AML-193 (cell line): ENCODE measurements around the gene PPP3CA.
"Not testable (repeated sequence)": the region's sequence is repeated elsewhere in the genome, so short reads cannot be mapped to it uniquely, and the experiment has no call there.

Experiments
- DNase-seq, 2 experiments: peaks; one replicate each; lab custom pipeline; 2025; lab: John Stamatoyannopoulos, UW

The PPP3CA gene

DNA sequence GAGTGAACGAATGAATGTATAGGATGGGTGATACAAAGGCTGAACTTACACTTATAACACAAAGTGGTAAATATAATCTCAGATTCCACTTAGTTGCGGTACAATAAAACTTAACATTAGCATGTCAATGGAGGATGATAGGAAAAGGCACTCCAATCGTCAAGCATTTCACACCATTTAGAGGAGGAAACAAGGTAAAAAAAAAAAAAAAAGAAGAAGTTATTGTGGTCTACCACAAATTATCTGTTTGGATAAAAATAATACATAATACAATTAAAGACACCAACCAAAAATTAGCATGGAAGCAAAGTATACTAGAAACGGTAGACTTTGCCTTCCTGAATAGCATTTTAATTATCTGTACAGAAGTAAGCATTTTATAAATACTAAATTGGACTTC, 205.5 kb downstream of the PPP3CA start:
- DNase-seq: no peak

- no peak for DNase-seq
These were observed 206.1 kb downstream of the PPP3CA start for GRCh38 chr4:101141230-101141629.

DNA sequence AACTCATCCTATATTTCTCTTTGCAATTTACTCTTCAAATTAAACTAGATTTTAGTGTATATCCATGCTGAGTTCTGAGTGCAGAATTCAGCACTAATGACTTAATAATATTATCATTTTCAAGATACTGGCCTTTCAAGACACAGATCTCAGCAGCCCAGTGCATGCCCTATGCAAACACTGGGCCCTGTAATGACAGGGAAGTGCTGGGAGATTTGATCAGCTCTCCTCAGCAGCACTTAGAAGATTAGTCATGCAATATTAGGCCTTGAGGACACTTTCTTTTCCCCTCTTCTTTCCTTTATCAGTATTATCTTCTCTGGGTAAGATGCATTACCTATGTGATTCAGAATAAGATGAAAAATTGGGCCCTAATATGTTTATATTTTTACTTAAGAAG, 207.1 kb downstream of the PPP3CA start:
- no peak for DNase-seq

DNA sequence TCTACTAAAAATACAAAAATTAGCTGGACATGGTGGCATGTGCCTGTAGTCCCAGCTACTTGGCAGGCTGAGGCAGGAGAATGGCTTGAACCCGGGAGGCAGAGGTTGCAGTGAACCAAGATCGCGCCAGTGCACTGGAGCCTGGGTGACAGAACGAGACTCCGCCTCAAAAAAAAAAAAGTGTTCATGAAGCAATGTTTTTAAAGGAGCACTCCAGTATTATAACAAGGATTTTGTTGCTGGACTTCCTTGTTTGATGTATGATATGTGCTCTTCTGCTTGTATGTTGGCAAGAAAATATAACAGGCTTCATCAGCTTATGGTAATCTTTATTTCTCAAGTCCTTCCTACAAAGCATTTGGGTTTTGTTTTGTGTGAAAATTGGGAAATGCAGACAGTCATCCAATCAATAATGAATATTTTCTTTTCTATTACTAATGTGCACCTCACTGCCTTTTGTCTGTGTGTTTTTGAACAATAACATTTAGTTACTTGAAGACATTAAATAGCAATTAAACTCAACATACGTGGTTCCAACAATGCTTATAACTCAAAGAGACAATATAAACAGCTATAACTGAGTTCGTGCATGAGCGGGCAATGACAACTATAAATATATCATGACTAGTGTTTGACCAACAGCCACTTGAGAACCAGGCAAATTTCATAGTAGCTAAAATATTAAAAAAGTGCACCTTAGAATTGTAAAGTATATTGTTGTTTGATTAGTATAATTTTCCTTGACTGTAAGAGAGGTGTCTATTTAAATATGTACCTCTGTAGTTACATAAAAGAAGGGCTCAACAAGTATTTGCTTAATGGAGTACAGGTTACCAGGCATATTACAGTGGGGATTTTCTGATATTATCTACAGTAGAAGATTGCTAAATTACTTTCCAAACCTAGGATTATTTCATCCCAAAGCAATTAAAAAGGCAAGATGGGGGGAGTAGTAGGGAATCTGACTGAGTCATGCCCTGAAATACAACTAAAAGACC, 210.7 kb downstream of the PPP3CA start:
- no peak for DNase-seq

- no peak for DNase-seq
These were observed 211.8 kb downstream of the PPP3CA start for GRCh38 chr4:101135371-101136010.

GRCh38 chr4:101131058-101131457, 216.3 kb downstream of the PPP3CA start:
- DNase-seq: not testable (repeated sequence)

- not testable (repeated sequence) for DNase-seq
These were observed 218.4 kb downstream of the PPP3CA start for GRCh38 chr4:101128898-101129297.

- DNase-seq: no peak
These were observed 218.9 kb downstream of the PPP3CA start for GRCh38 chr4:101128473-101128872.

DNA sequence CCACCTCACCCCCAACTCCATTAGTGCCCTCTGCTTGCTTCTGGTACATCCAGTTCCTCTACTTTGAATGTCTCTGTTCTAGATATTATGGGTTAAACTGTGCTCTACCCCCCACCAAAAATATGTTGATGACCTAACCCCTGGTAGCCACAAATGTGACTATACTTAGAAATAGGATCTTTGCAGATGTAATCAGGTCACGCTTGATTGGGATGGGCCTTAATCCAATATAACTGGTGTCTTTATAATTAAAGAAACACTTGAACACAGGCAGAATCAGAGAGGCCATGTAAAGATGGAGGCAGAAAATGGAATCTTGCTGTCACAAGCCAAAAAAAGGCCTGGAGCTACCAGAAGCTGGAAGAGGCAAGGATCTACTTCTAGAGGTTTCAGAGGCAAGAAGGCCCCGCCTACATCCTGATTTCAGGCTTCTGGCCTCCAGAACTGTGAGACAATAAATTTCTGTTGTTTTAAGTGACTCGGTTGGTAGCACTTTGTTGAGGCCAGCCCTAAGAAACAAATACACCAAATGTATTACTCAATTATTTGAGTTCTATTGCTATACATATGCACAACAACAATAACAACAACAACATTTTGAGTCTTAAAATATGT, 220.0 kb downstream of the PPP3CA start:
- DNase-seq: no peak

DNA sequence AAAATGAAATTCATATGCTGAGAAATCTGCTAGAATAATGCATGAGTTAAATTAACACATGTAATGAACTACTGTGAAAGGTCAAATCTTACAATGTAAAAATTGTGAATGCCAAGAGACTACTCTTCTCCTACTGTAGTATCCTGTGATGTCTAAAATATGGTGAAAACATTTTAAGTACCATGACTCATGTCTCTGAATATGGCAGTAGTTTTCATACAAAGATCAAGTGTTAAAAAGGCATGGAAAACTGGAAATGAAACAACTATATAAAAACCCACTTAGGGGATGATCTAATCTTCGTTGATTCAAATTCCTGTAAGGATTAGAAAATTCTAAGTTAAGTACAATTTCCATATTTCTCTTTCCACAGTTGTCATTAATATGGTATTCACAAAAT, 221.3 kb downstream of the PPP3CA start:
- DNase-seq: no peak

- DNase-seq: no peak
These were observed 222.0 kb downstream of the PPP3CA start for GRCh38 chr4:101125045-101125942.

DNA sequence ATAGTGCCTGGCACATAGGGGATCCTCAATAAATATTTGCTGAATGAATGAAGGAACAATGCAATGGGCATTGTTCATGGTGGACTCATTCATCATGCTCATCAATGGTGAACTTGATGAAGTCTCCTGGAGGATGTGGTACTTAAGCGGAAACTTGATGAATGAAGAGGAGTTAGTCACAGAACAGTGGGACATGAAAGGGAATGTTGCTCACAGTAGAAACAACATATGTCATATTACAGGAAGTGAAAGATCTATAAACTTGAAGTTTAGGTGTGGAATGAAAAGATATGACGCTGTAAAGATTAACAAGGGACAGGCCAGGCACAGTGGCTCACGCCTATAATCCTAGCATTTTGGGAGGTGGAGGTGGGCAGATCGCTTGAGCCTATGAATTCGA, 224.1 kb downstream of the PPP3CA start:
- no peak for DNase-seq

DNA sequence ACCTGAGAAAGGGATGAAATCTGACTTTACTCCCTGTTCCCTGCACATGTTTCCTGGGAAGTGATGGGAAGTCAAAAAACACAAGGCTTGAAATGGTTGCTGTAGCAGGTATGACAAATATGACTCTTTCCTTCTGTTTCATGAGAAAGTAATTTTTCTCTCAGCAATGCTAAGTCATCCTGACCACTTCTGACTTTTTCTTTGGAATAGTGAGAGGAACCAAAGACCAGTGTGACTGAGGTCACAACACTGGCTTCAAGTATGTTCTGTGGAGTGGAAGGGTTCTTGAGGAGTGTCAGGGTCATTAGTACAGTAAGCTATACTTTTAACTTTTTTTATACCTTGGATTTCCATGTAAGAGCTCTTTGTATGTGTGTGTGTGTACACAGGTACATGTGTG, 225.3 kb downstream of the PPP3CA start:
- DNase-seq: no peak

DNA sequence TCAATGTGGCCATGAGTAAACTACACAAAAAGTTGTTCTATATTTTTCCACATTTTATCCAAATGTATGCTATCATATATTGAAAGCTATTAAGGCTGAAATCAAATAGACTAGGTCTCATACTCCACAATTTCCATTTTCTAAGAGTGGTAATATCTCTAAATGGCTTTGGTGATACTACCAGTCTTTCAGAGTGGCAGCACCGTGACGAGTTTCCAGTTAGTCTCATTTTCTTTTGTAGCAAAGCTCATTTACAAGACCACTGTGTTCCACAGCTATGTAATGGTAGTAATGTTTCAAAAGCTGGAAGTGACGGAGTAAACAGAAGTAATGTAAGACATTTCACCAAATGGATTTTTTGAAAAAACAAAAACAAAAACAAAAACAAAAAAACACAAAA, 228.2 kb downstream of the PPP3CA start:
- DNase-seq: no peak

DNA sequence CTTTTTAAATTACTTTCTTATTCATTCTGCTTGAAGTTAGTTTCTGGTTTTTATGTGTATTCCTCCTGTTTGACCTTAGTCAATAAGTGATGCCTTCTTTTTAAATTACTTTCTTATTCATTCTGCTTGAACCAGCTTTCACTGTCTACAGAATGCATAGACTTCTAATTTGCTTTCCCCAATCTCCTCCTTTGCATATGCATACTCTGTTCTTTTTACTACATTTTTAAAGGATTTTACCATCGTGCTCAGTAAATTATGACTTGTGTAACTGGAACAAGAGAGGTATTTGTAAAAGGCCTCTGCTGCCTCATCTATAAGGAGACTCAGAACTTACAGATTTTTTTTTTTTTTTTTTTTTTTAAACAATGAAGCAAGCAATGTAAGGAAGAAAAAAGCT, 228.7 kb downstream of the PPP3CA start:
- no peak for DNase-seq

- DNase-seq: no peak
These were observed 231.4 kb downstream of the PPP3CA start for GRCh38 chr4:101115887-101116286.

DNA sequence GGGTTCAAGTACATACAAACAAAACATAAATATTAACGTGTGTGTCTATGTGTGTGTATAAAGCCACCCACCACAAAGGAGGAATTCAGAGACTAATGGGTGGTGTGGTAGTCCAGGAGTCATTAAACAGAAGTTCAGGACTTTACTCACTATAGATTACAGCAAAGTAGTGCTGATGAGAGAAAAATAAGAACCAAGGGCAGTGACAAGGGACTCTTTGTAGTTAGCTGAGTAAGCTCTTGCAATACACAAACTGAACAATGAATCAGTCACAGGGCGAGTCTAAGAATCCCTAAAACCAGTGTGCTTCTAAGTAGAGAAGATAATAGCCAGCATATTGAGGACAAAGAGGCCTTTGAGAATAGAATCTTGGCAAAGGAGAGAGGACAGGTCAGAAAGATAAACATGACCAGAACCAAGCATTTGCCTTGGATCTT, 232.4 kb downstream of the PPP3CA start:
- no peak for DNase-seq

DNA sequence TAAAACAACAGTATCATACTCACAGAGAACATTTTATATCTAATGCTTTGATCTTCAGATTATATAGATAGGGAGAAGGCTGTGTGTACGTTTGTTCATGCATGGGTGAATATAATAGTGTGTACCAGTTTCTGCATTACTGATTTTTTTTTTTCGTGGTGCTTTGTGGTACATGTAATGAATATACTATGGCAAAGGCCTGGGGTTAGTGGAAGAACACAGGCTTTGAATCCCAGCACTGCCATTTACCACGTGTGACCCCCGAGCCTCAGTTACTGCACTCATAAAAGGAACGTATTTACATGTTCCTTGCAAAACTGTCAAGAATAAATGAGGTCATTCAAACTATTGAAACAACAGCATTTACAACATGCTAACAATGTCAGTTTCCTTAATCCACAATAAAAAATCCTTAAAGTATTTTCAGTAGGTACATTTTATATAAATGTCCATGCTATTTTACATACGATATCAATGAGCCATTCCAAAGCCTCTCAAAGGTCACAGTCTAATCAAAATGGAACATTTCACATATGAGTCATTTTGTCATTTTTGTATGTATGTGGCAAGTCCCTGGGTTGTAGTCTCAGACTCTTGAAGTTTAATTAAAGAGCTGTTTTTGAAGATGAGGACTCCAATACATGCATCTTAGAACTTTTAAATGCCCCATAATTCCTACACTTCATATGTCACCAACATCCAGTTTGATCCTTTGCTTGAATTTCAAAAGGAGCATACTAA, 242.8 kb downstream of the PPP3CA start:
- DNase-seq: no peak

- DNase-seq: peak; percentile 70 to 87
These were observed 243.8 kb downstream of the PPP3CA start for GRCh38 chr4:101103381-101104142.

DNA sequence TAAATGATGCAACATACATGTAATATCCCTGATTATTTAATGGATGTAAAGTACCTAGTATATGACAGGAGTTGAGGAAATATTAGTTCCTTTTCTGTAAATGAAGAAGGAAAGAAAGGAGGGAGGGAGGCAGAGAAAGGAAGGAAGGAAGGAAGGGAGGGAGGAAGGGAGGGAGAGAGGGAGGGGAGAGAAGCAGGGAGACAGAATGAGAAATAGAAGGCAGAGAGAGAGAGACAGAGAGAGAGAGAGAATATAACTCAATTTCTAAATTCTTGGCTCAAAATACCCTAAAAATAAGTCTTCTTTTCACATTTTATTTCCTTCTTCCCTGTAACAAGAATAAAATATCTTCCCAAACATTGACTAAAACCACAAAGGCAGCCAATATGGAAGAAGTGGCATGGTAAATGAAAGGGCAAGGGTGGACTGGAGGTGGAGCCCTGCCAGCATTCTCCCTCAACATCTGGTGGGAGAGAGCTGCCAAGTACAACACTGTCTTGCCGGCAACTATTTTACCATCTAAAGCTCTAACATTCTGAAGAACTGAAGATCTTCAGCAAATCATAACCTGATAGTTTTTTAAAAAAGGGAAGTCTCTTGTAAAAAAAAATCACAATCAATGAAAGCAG, 245.1 kb downstream of the PPP3CA start:
- no peak for DNase-seq
